A549 (cell line): ENCODE measurements around the gene PDE8A. TPM values are rescaled to one million over a fixed set of nuclear protein-coding genes. Genes with fewer than 3 reads are reported as not detected.

Experiments
- ATAC-seq, 2 experiments: fragments of 200-7000 bp in 1 of 2; fragments of >200 bp in 1 of 2; cut with Nextera tagmentation in 1 of 2; cut with Tn5 transposase in 1 of 2; 3 replicates each; pipeline versions ENCODE4 v1.8.0 to v1.9.1; 2018 to 2020; ENCODE audit warnings: mild to moderate bottlenecking in 1 of 2, moderate library complexity in 1 of 2
- CTCF ChIA-PET: fragments of 300-600 bp; sonication (Branson Sonifier 250); formaldehyde crosslinking; extraction: SDS; loops from one replicate; lab custom pipeline; 2021; ENCODE audit warnings: antibody characterized with exemption, inconsistent platforms; lab: Yijun Ruan, JAX
- POLR2A ChIA-PET: fragments of 350-600 bp; formaldehyde crosslinking; extraction: SDS; loops from one replicate; lab custom pipeline; 2021; ENCODE audit warnings: antibody characterized with exemption, inconsistent platforms; lab: Yijun Ruan, JAX
- DNase-seq, 2 experiments: peaks; one replicate each; pipeline versions ENCODE4 v3.0.0 to v3.0.0-alpha.2; 2011 to 2016; ENCODE audit warnings: low read depth in 1 of 2, low spot score in 1 of 2
- FAIRE-seq: peaks from 2 replicates; lab custom pipeline; 2011; peaks lifted over from hg19 to GRCh38; lab: Jason Lieb, UNC
- H3K27ac ChIP-seq, 2 experiments: fragments of >200 bp; sonication (Bioruptor Twin); formaldehyde crosslinking; 3 replicates each; pipeline ENCODE4 v1.5.1; 2016 to 2017
- H3K4me1 ChIP-seq: fragments of >200 bp; sonication (Bioruptor Twin); formaldehyde crosslinking; 3 replicates; pipeline ENCODE4 v1.6.1; 2016
- H3K4me2 ChIP-seq: fragments of >200 bp; sonication (Bioruptor Twin); formaldehyde crosslinking; 3 replicates; pipeline ENCODE4 v1.6.1; 2016
- H3K4me3 ChIP-seq: fragments of >200 bp; sonication (Bioruptor Twin); formaldehyde crosslinking; 3 replicates; pipeline ENCODE4 v1.5.1; 2016
- H3K9me3 ChIP-seq: fragments of >200 bp; sonication (Bioruptor Twin); formaldehyde crosslinking; 3 replicates; pipeline ENCODE4 v1.6.1; 2016
- CBX8 ChIP-seq: fragments of 200-600 bp; sonication (generic); IDR thresholded peaks from 2 replicates; pipeline ENCODE4 v1.6.1; 2016
- ESRRA ChIP-seq: fragments of 150-350 bp; IDR thresholded peaks from 2 replicates; pipeline ENCODE4 v1.6.1; 2014; ENCODE audit warnings: mild to moderate bottlenecking, low read length, borderline replicate concordance
- HDAC2 ChIP-seq: fragments of 200-600 bp; sonication (generic); IDR thresholded peaks from 2 replicates; pipeline ENCODE4 v1.6.1; 2016
- MAFK ChIP-seq: fragments of 450-650 bp; IDR thresholded peaks from 2 replicates; pipeline ENCODE4 v1.6.1; 2014; ENCODE audit not compliant: partially characterized antibody
- MAZ ChIP-seq: fragments of 150-350 bp; IDR thresholded peaks from 2 replicates; pipeline ENCODE4 v1.6.1; 2014; ENCODE audit warnings: antibody characterized with exemption, low read depth, low read length, borderline replicate concordance
- PHF8 ChIP-seq: fragments of 200-600 bp; sonication (generic); IDR thresholded peaks from 2 replicates; pipeline ENCODE4 v1.6.1; 2016; ENCODE audit warnings: low read depth, mild to moderate bottlenecking, antibody characterized with exemption, moderate library complexity, borderline replicate concordance
- POLR2A ChIP-seq: IDR thresholded peaks from 2 replicates; pipeline ENCODE4 v1.6.1; 2012; ENCODE audit warnings: mild to moderate bottlenecking, low read length
- RARB ChIP-seq: fragments of 250-450 bp; sonication (Bioruptor Pico); IDR thresholded peaks from 2 replicates; pipeline ENCODE4 v1.8.0; 2021; ENCODE audit warnings: mild to moderate bottlenecking, moderate library complexity
- RCOR1 ChIP-seq: fragments of 150-350 bp; IDR thresholded peaks from 2 replicates; pipeline ENCODE4 v1.6.1; 2014; ENCODE audit warnings: antibody characterized with exemption, low read length, low read depth
- TP53 ChIP-seq: fragments of 250-450 bp; sonication (Bioruptor Pico); IDR thresholded peaks from 2 replicates; pipeline ENCODE4 v1.5.0; 2021; ENCODE audit warnings: mild to moderate bottlenecking, moderate library complexity
- ZC3H11A ChIP-seq: fragments of 450-650 bp; IDR thresholded peaks from 2 replicates; pipeline ENCODE4 v1.6.1; 2014; ENCODE audit warnings: antibody characterized with exemption, mild to moderate bottlenecking
- ZFP36 ChIP-seq: fragments of 450-650 bp; IDR thresholded peaks from 2 replicates; pipeline ENCODE4 v1.6.1; 2014; ENCODE audit warnings: borderline replicate concordance; ENCODE audit not compliant: partially characterized antibody
- WGBS: methylation state at CpG from one replicate; pipeline ENCODE4 v1.1.6; 2017; ENCODE audit errors: missing lambda C conversion rate; 5-methylcytosine and 5-hydroxymethylcytosine counted together
- polyA plus RNA-seq, 4 experiments: library from polyadenylated mRNA; depleted of rRNA in 3 of 4; stranded (reverse); fragments of >200 nt; fragmentation: RNase III in 1 of 4; extraction: RNeasy Plus Mini Kit Qiagen cat#74134 plus additional on column Dnase treatment in 1 of 4; gene quantifications; 2 replicates in 3 of 4; 3 replicates in 1 of 4; pipeline ENCODE4 v1.2.3, GENCODE V29; 2011 to 2017
- TF ChIP-seq, protein P1 (sequence below): fragments of >200 bp; sonication (Bioruptor Twin); formaldehyde crosslinking; IDR thresholded peaks from 3 replicates; pipeline ENCODE4 v1.5.1; 2016
- TF ChIP-seq, protein P2 (sequence below): fragments of >200 bp; sonication (Bioruptor Twin); formaldehyde crosslinking; IDR thresholded peaks from 2 replicates; pipeline ENCODE4 v1.6.1; 2016
- TF ChIP-seq, protein P3 (sequence below): fragments of 150-350 bp; IDR thresholded peaks from 2 replicates; pipeline ENCODE4 v1.6.1; 2014; ENCODE audit warnings: low read depth, mild to moderate bottlenecking, low read length
- TF ChIP-seq, protein P4 (sequence below): IDR thresholded peaks from 2 replicates; pipeline ENCODE4 v1.6.1; 2012

Gene PDE8A
- polyA plus RNA-seq, 2 of the 4 experiments (the other 2 are of a cell fraction): 45.3 to 204 TPM

DNA sequence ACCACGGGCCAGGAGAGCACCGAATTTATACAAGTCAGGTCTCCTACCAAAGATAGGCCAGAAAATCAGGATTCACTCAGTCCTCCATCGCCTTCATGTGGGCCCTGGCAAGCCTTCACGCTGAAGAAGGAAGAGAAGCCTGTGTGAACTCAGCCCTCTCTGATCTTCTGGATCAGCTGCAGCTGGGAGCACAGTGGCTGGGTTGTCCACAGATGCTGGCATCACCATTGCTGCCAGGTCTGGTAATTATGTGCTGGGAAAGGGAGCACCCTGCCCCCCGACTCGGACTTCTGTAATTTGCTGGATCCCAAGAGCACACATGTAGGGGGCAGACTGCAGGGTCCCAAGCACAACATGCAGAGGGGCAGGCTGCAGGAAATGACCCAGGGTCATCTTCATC, 12.4 kb upstream of the PDE8A start:
- 77% methylated on average over 5 of the region's 6 CpGs for WGBS
- no peaks in the 10 kb centered on the region for H3K4me1 ChIP-seq
- H3K27ac ChIP-seq: no peak overlapping the region
- peaks cover 20% of the 10 kb centered on the region for H3K9me3 ChIP-seq
- DNase-seq (no peak), FAIRE-seq (no peak), ATAC-seq (no peak)
- ChIA-PET POLR2A (interaction anchor here (1.0 kb wide), 1 partner anchor 11 kb away, joined by 6 read pairs; no protein-coding TSS in a partner anchor), CTCF (interaction anchor here (1.0 to 2.9 kb wide), 10 partner anchors 10 to 92 kb away, joined by 3 to 8 read pairs (median 4); no protein-coding TSS in a partner anchor)
- H3K4me3 ChIP-seq: no peak overlapping the region
- no peak overlapping the region for H3K4me2 ChIP-seq
- TF ChIP-seq HDAC2: no peak
- TF ChIP-seq MAZ: no peak
- TF ChIP-seq PHF8: no peak
- no peak for TF ChIP-seq POLR2A

DNA sequence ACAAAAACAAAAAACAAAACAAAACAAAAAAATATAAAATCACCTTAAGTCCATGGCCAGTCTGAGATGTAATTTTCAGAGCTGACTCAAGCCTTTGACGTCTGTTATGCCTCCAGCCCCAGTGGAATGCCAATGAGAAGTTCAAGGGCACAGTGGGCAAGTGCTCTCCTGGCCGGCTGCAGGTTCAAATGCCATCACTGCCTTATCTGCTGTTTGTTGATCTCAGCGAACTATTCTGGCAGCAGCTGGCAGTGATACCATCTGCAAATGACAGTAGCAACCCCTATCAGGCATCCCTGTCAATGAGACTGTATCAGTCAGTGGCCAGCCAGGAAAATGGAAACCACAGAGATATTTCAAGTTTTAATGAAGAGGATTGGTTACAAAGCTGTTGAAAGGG, 10.8 kb upstream of the PDE8A start:
- H3K27ac ChIP-seq: no peak overlapping the region
- no peak for TF ChIP-seq MAFK
- TF ChIP-seq, protein P1, sequence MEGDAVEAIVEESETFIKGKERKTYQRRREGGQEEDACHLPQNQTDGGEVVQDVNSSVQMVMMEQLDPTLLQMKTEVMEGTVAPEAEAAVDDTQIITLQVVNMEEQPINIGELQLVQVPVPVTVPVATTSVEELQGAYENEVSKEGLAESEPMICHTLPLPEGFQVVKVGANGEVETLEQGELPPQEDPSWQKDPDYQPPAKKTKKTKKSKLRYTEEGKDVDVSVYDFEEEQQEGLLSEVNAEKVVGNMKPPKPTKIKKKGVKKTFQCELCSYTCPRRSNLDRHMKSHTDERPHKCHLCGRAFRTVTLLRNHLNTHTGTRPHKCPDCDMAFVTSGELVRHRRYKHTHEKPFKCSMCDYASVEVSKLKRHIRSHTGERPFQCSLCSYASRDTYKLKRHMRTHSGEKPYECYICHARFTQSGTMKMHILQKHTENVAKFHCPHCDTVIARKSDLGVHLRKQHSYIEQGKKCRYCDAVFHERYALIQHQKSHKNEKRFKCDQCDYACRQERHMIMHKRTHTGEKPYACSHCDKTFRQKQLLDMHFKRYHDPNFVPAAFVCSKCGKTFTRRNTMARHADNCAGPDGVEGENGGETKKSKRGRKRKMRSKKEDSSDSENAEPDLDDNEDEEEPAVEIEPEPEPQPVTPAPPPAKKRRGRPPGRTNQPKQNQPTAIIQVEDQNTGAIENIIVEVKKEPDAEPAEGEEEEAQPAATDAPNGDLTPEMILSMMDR: no peak
- no peaks in the 10 kb centered on the region for H3K4me1 ChIP-seq
- no peak overlapping the region for H3K4me2 ChIP-seq
- H3K9me3 ChIP-seq: peaks cover 6% of the 10 kb centered on the region; the same call in 2 of the 3 replicates
- ChIA-PET CTCF (interaction anchor here (1.0 to 2.9 kb wide), 5 partner anchors 8 to 73 kb away, joined by 4 to 8 read pairs (median 5); no protein-coding TSS in a partner anchor), POLR2A (no interaction called here)
- ATAC-seq: no peak
- 58% methylated on average over 3 of the region's 3 CpGs for WGBS
- no peak overlapping the region for H3K4me3 ChIP-seq
- no peak for DNase-seq
- no peak for FAIRE-seq

DNA sequence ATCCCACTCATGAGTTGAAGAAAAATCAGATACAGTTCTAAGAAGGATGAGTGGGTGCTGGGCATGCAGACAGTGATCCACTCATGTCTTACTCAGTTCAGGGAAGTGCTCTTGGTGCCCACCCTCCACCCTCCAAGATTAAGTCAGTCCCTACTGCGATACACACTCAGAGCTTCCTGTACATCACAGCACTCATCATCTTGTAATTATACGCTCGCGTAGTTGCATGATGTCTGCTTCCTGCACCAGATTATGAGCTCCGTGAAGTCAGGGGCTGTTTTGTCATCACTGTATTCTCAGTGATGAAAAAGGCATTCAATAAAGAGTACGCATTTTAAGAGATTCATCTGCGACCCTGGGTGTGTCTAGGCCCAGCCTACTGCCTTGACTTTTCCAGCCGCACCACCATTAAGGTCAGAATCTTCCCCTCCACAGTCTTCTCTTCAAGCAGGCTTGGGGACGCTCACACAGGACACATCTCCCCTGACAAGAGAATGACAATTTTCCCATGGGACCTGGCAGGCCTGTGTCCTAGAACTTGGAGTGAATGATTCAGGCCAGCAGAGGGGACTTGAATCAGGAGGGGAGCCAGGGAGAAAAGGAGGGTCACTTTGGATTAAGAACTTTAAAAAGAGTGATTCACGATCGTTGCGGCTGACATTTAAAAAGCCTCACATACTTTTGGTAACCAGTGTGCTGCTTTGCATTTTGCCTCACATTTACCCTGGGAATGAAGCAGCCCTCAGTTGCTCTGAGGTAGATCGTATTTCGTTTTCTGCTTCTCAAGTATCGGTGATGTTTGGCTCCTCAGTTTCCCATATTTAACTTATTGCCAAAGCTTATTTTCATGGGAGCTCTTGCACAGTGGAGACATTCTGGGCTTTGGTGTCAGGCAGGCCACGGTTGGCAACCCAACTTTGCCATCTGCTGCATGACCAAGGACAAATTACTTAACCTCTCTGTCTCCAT, 7.9 kb upstream of the PDE8A start:
- no peak for FAIRE-seq
- 88% methylated on average over 16 of the region's 16 CpGs for WGBS
- Histone ChIP-seq H3K4me2 (no peak overlapping the region), H3K9me3 (no peaks in the 10 kb centered on the region), H3K27ac (no peak overlapping the region), H3K4me1 (no peaks in the 10 kb centered on the region; the same call in 2 of the 3 replicates), H3K4me3 (no peak overlapping the region)
- POLR2A ChIA-PET: no interaction called here
- no peak for ATAC-seq
- TF ChIP-seq RARB (CRISPR knock-in tag): no peak
- TF ChIP-seq PHF8: no peak
- TF ChIP-seq, protein P2, sequence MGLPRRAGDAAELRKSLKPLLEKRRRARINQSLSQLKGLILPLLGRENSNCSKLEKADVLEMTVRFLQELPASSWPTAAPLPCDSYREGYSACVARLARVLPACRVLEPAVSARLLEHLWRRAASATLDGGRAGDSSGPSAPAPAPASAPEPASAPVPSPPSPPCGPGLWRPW: no peak
- no peak for TF ChIP-seq ZFP36
- no peak for TF ChIP-seq MAZ
- no peak for TF ChIP-seq ZC3H11A
- TF ChIP-seq, protein P3, sequence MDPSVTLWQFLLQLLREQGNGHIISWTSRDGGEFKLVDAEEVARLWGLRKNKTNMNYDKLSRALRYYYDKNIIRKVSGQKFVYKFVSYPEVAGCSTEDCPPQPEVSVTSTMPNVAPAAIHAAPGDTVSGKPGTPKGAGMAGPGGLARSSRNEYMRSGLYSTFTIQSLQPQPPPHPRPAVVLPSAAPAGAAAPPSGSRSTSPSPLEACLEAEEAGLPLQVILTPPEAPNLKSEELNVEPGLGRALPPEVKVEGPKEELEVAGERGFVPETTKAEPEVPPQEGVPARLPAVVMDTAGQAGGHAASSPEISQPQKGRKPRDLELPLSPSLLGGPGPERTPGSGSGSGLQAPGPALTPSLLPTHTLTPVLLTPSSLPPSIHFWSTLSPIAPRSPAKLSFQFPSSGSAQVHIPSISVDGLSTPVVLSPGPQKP: no peak
- no peak for TF ChIP-seq RCOR1
- TF ChIP-seq TP53: no peak
- TF ChIP-seq, protein P4, sequence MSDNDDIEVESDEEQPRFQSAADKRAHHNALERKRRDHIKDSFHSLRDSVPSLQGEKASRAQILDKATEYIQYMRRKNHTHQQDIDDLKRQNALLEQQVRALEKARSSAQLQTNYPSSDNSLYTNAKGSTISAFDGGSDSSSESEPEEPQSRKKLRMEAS: no peak
- TF ChIP-seq ESRRA: no peak
- no peak for TF ChIP-seq CBX8
- no peak for TF ChIP-seq MAFK
- CTCF ChIA-PET: interaction anchor here (1.0 to 3.4 kb wide), 3 partner anchors 19 to 316 kb away, joined by 4 to 11 read pairs (median 8); no protein-coding TSS in a partner anchor
- no peak for DNase-seq
